GM12878 (cell line): ENCODE data around the gene DDX10. TPM values are rescaled to one million over a fixed set of nuclear protein-coding genes. Genes with fewer than 3 reads are reported as not detected.

Experiments used
- ATAC-seq: fragments of 200-7000 bp; cut with Tn5 transposase; 3 replicates; pipeline ENCODE4 v1.9.1; 2020; ENCODE audit warnings: mild to moderate bottlenecking, moderate library complexity
- BruUV-seq: library from RNA; stranded (reverse); fragments of 400-500 nt; replicated peaks from 2 replicates; lab custom pipeline; 2021; lab: Mats Ljungman, UMichigan
- CTCF ChIA-PET: fragments of 300-600 bp; sonication (Branson Sonifier 250); formaldehyde crosslinking; extraction: SDS; loops from one replicate; lab custom pipeline; 2021; ENCODE audit warnings: inconsistent platforms; lab: Yijun Ruan, JAX
- POLR2A ChIA-PET: fragments of 350-600 bp; formaldehyde crosslinking; extraction: SDS; loops from one replicate; lab custom pipeline; 2021; ENCODE audit warnings: inconsistent platforms; lab: Charles Lee
- RAD21 ChIA-PET: fragments of 300-600 bp; sonication (Branson Sonifier 250); formaldehyde crosslinking; loops from one replicate; lab custom pipeline; 2023; ENCODE audit warnings: antibody characterized with exemption; ENCODE audit not compliant: unreplicated experiment; lab: Charles Lee
- SMC1A ChIA-PET: fragments of 300-600 bp; sonication (Branson Sonifier 250); formaldehyde crosslinking; loops from one replicate; lab custom pipeline; 2023; ENCODE audit not compliant: unreplicated experiment, uncharacterized antibody; lab: Charles Lee
- DNase-seq: peaks from one replicate; pipeline ENCODE4 v3.0.0-alpha.2; 2011; ENCODE audit warnings: low read depth, low spot score
- FAIRE-seq: peaks from 3 replicates; lab custom pipeline; 2011; peaks lifted over from hg19 to GRCh38; lab: Jason Lieb, UNC
- H2AFZ ChIP-seq: 2 replicates; pipeline ENCODE4 v1.6.0; 2011; ENCODE audit warnings: low read depth, low read length, control low read depth; ENCODE audit not compliant: control insufficient read depth
- H3K27ac ChIP-seq: 2 replicates; pipeline ENCODE4 v1.5.1; 2011; ENCODE audit warnings: control low read depth; ENCODE audit not compliant: control insufficient read depth, insufficient read depth
- H3K27me3 ChIP-seq, 2 experiments: replicated peaks in 1 of 2; 2 replicates each; pipeline versions ENCODE4 v1.6.0 to v1.6.1; 2011; ENCODE audit warnings: low read length in 1 of 2; ENCODE audit not compliant: control insufficient read depth in 2 of 2, insufficient read depth in 2 of 2
- H3K36me3 ChIP-seq, 2 experiments: 2 replicates each; pipeline ENCODE4 v1.5.1; 2011; ENCODE audit warnings: low read length in 1 of 2; ENCODE audit not compliant: control insufficient read depth in 2 of 2, insufficient read depth in 2 of 2
- H3K4me1 ChIP-seq: 2 replicates; pipeline ENCODE4 v1.6.1; 2011; ENCODE audit warnings: mild to moderate bottlenecking, low read length, moderate library complexity, mixed read lengths; ENCODE audit not compliant: control insufficient read depth, insufficient read depth
- H3K4me2 ChIP-seq: 2 replicates; pipeline ENCODE4 v1.6.0; 2011; ENCODE audit warnings: control low read depth; ENCODE audit not compliant: control insufficient read depth, insufficient read depth
- H3K4me3 ChIP-seq: fragments of 200-600 bp; sonication (generic); 2 replicates; pipeline ENCODE4 v1.5.1; 2016
- H3K79me2 ChIP-seq: 2 replicates; pipeline ENCODE4 v1.6.0; 2011; ENCODE audit warnings: low read length; ENCODE audit not compliant: control insufficient read depth, insufficient read depth
- H3K9ac ChIP-seq: 2 replicates; pipeline ENCODE4 v1.8.0; 2011; ENCODE audit warnings: low read length, control low read depth, mixed read lengths; ENCODE audit not compliant: control insufficient read depth, insufficient read depth
- H3K9me3 ChIP-seq: replicated peaks from 3 replicates; pipeline ENCODE4 v1.5.1; 2011; ENCODE audit warnings: mild to moderate bottlenecking, low read length; ENCODE audit not compliant: control insufficient read depth, insufficient read depth
- H4K20me1 ChIP-seq: 2 replicates; pipeline ENCODE4 v1.6.0; 2011; ENCODE audit not compliant: control insufficient read depth, insufficient read depth
- BCL11A ChIP-seq: IDR thresholded peaks from 2 replicates; pipeline ENCODE4 v1.6.1; 2011; ENCODE audit warnings: low read depth, low read length
- CHD1 ChIP-seq: IDR thresholded peaks from 2 replicates; pipeline ENCODE4 v1.6.1; 2012; ENCODE audit warnings: low read depth, low read length, improper control_type of control experiment
- MXI1 ChIP-seq: fragments of 150-350 bp; IDR thresholded peaks from 2 replicates; pipeline ENCODE4 v1.6.1; 2011; ENCODE audit warnings: low read depth, mild to moderate bottlenecking, inconsistent platforms, low read length, improper control_type of control experiment
- NFIC ChIP-seq: IDR thresholded peaks from 2 replicates; pipeline ENCODE4 v1.6.1; 2012; ENCODE audit warnings: low read depth, mild to moderate bottlenecking, inconsistent platforms, low read length, moderate library complexity
- NRF1 ChIP-seq: conservative IDR thresholded peaks from 2 replicates; pipeline ENCODE4 v1.6.1; 2011; ENCODE audit warnings: mild to moderate bottlenecking, low read depth, low read length, improper control_type of control experiment
- POLR2AphosphoS5 ChIP-seq: IDR thresholded peaks from 2 replicates; pipeline ENCODE4 v1.6.1; 2011; ENCODE audit warnings: mild to moderate bottlenecking, low read length, inconsistent platforms
- TCF3 ChIP-seq: IDR thresholded peaks from 2 replicates; pipeline ENCODE4 v1.6.1; 2012; ENCODE audit warnings: low read depth, mild to moderate bottlenecking, low read length, borderline replicate concordance; ENCODE audit not compliant: insufficient read depth
- WGBS: methylation state at CpG from one replicate; pipeline ENCODE4 v1.1.6; 2016; ENCODE audit warnings: low lambda C conversion rate; ENCODE audit not compliant: insufficient replicate concordance, insufficient coverage; ENCODE audit errors: missing lambda C conversion rate; 5-methylcytosine and 5-hydroxymethylcytosine counted together
- in situ Hi-C: fragments of 300-500 bp; cut with MboI; formaldehyde crosslinking; loops from 9 replicates; pipeline ENCODE4 v1.14.3; 2018; ENCODE audit warnings: mixed read lengths
- intact Hi-C: fragments of 100-400 bp; cut with micrococcal nuclease; formaldehyde crosslinking; loops from one replicate; pipeline ENCODE4 v1.14.2; 2022; ENCODE audit not compliant: unreplicated experiment
- polyA plus RNA-seq, 11 experiments: library from polyadenylated mRNA; depleted of rRNA in 4 of 11; unstranded in 6 of 11; stranded (reverse) in 5 of 11; fragments of >200 nt; fragmentation: Nextera tagmentation in 4 of 11; fragmentation: Illumina TruSeq in 1 of 11; extraction: Ambion mirVana in 4 of 11; extraction: Trizol in 1 of 11; gene quantifications; 1 replicate in 1 of 11; 2 replicates in 10 of 11; pipeline versions ENCODE4 v1.2.1 to v1.2.3, GENCODE V29; 2011 to 2016; ENCODE audit warnings: inconsistent platforms in 2 of 11, missing spikeins in 2 of 11, low read depth in 1 of 11
- total RNA-seq, 4 experiments: library from RNA; depleted of rRNA in 3 of 4; stranded (reverse); fragments of >200 nt in 3 of 4; fragmentation: Illumina TruSeq in 1 of 4; extraction: Trizol in 1 of 4; gene quantifications; 2 replicates each; pipeline versions ENCODE4 v1.2.1 to v1.2.3, GENCODE V29; 2013 to 2021

DDX10 gene
- total and polyA plus RNA-seq, 10 of the 15 experiments (the other 5 are each of a cell fraction or from before 2014, with no cell fraction given): 20.9 to 51.5 (median 31.9) TPM

DNA sequence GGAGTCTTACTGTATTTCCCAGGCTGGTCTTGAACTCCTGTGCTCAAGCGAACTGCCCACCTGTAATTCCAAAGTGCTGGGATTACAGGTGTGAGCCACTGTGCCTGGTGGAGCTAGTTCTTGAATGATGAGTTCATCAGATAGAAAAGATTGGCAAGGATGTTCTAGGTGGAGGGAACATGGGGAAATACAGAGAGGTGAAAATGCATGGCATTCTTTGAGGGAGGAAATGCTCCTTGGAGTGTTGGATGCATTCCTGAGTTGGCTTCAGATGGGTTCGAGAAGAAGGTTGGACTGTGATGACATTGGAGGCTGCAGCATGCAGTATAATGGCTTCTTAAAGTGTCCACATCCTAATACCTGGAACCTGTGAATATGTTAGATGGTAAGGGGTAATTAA, 4.4 kb downstream of the DDX10 start:
- no peak overlapping the region for H3K9ac ChIP-seq
- POLR2A ChIA-PET: interaction anchor here (0.6 to 1.5 kb wide), 2 partner anchors 9 to 913 kb away, joined by 3 read pairs; no protein-coding TSS in a partner anchor
- CTCF ChIA-PET: interaction anchor here (0.6 to 0.9 kb wide), 2 partner anchors 14 to 552 kb away, joined by 3 read pairs; no protein-coding TSS in a partner anchor
- TF ChIP-seq CHD1 (no peak), BCL11A (no peak), NFIC (no peak), TCF3 (no peak), NRF1 (no peak), POLR2AphosphoS5 (no peak)
- in situ Hi-C loops (no loop called here), intact Hi-C loops (loop anchor here (5.0 to 10.0 kb wide), 2 partner anchors 58 to 654 kb away; no protein-coding TSS in a partner anchor)
- no peaks in the 10 kb centered on the region for H3K27me3 ChIP-seq
- no peak overlapping the region for H2AFZ ChIP-seq
- no TSS peak for BruUV-seq
- no peak overlapping the region for H3K4me3 ChIP-seq
- H3K27ac ChIP-seq: no peak overlapping the region
- peaks cover 11% of the 10 kb centered on the region for H3K4me1 ChIP-seq
- 95% methylated on average over 2 of the region's 2 CpGs for WGBS
- SMC1A ChIA-PET: interaction anchor here (0.6 to 1.6 kb wide), 4 partner anchors 11 to 111 kb away, joined by 3 to 5 read pairs (median 4); no protein-coding TSS in a partner anchor
- FAIRE-seq (no peak), DNase-seq (no peak), ATAC-seq (no peak)
- H4K20me1 ChIP-seq: no peaks in the 10 kb centered on the region
- no peak overlapping the region for H3K4me2 ChIP-seq
- peaks cover 75% of the 10 kb centered on the region for H3K79me2 ChIP-seq
- H3K9me3 ChIP-seq: no peaks in the 10 kb centered on the region
- RAD21 ChIA-PET: no interaction called here
- peaks cover 0 to 6% of the 10 kb centered on the region in 2 experiments; a peak in 1 of 4 replicates for H3K36me3 ChIP-seq

DNA sequence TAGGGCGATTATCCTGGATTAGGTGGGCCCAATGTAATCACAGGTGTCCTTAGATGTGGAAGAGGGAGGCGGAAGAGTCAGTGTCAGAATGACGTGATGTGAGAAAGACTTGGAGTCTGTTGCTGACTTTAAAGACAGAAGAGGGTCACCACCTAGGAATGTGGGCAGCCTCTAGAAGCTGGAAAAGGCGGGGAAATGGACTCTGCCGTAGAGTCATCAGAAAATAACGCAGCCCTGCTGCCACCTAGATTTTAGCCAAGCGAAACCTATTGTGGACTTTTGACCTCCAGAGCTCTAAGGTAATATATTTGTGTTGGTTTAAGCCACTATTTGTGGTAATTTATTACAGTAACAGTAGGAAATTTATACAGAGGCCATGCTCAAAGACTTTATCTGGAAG, 4.8 kb downstream of the DDX10 start:
- Histone ChIP-seq H4K20me1 (no peaks in the 10 kb centered on the region), H3K9ac (no peak overlapping the region), H3K4me3 (no peak overlapping the region), H3K4me2 (no peak overlapping the region), H3K27me3 (no peaks in the 10 kb centered on the region), H3K4me1 (peaks cover 8% of the 10 kb centered on the region)
- 97% methylated on average over 7 of the region's 7 CpGs for WGBS
- RAD21 ChIA-PET: no interaction called here
- DNase-seq: no peak
- CTCF ChIA-PET: interaction anchor here (0.6 to 0.9 kb wide), 2 partner anchors 14 to 553 kb away, joined by 3 read pairs; no protein-coding TSS in a partner anchor
- POLR2A ChIA-PET: interaction anchor here (0.6 to 1.5 kb wide), 2 partner anchors 10 to 914 kb away, joined by 3 read pairs; no protein-coding TSS in a partner anchor
- intact Hi-C loops: loop anchor here (5.0 to 10.0 kb wide), 2 partner anchors 58 to 655 kb away; no protein-coding TSS in a partner anchor
- FAIRE-seq: no peak
- no TSS peak for BruUV-seq
- SMC1A ChIA-PET: interaction anchor here (0.6 to 0.9 kb wide), 2 partner anchors 11 to 63 kb away, joined by 3 to 4 read pairs; no protein-coding TSS in a partner anchor
- TF ChIP-seq MXI1: no peak
- TF ChIP-seq, all 136 proteins: peak for 0
- no peaks in the 10 kb centered on the region for H3K9me3 ChIP-seq
- H3K79me2 ChIP-seq: peaks cover 75% of the 10 kb centered on the region
- no peak overlapping the region for H3K27ac ChIP-seq
- in situ Hi-C loops: no loop called here
- H2AFZ ChIP-seq: no peak overlapping the region
- no peak for ATAC-seq
- H3K36me3 ChIP-seq: peaks cover 0 to 6% of the 10 kb centered on the region in 2 experiments; a peak in 1 of 4 replicates
